ENCODE results near the gene CADM4. TPM values are rescaled to one million over a fixed set of nuclear protein-coding genes. Genes with fewer than 3 reads are reported as not detected.
"Not testable (repeated sequence)": the region's sequence is repeated elsewhere in the genome, so short reads cannot be mapped to it uniquely, and the experiment has no call there.

Gene CADM4
- total RNA-seq, 1 donor from 2014 or later, result 52.4 TPM

DNA sequence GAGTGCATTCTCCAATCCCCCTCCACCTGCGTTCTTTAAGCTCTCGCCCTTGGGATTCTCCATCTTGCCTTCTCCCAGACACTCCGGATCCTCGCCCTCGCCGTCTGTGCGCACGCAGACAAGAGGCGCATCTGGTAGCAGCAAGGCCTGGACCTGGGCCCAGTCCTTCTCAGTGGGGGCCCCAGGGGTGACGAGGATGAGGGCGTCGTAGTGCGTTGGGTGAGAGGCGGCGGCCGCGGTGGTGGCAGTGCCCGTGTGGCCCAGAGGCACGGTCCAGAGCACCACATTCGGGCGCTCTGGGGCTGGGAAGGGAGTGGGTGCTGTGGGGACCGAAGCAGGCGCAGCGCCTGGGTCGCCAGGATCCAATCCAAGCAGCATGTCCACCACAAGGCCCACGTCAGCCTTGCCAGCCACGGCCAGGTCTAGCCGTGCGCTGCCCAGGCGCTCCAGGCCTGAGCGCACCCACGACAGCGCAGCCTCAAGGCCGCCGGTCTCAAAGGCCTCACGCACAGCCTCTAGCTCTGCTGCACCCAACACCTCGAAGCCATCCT is 46.8 kb downstream of the CADM4 start:
- H3K4me3 Mint-ChIP-seq (ENCODE audit: unreplicated experiment), result peak overlapping the region; percentile 97
- peaks cover 9% of the 10 kb centered on the region for H3K27me3 Mint-ChIP-seq (ENCODE audit: unreplicated experiment)
- H3K36me3 Mint-ChIP-seq (ENCODE audit: unreplicated experiment), result no peaks in the 10 kb centered on the region
- peak overlapping the region; percentile 90 for H3K27ac Mint-ChIP-seq (ENCODE audit: unreplicated experiment)
- H3K9me3 Mint-ChIP-seq (ENCODE audit: unreplicated experiment), result peaks cover 13% of the 10 kb centered on the region
- no peak for DNase-seq
- peaks cover 18% of the 10 kb centered on the region for H3K4me1 Mint-ChIP-seq (ENCODE audit: low read depth, unreplicated experiment)
- TF ChIP-seq, protein P1, sequence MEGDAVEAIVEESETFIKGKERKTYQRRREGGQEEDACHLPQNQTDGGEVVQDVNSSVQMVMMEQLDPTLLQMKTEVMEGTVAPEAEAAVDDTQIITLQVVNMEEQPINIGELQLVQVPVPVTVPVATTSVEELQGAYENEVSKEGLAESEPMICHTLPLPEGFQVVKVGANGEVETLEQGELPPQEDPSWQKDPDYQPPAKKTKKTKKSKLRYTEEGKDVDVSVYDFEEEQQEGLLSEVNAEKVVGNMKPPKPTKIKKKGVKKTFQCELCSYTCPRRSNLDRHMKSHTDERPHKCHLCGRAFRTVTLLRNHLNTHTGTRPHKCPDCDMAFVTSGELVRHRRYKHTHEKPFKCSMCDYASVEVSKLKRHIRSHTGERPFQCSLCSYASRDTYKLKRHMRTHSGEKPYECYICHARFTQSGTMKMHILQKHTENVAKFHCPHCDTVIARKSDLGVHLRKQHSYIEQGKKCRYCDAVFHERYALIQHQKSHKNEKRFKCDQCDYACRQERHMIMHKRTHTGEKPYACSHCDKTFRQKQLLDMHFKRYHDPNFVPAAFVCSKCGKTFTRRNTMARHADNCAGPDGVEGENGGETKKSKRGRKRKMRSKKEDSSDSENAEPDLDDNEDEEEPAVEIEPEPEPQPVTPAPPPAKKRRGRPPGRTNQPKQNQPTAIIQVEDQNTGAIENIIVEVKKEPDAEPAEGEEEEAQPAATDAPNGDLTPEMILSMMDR (IDR thresholded peaks at IDR 0.05; ENCODE audit: partially characterized antibody, unreplicated experiment), result no peak

DNA sequence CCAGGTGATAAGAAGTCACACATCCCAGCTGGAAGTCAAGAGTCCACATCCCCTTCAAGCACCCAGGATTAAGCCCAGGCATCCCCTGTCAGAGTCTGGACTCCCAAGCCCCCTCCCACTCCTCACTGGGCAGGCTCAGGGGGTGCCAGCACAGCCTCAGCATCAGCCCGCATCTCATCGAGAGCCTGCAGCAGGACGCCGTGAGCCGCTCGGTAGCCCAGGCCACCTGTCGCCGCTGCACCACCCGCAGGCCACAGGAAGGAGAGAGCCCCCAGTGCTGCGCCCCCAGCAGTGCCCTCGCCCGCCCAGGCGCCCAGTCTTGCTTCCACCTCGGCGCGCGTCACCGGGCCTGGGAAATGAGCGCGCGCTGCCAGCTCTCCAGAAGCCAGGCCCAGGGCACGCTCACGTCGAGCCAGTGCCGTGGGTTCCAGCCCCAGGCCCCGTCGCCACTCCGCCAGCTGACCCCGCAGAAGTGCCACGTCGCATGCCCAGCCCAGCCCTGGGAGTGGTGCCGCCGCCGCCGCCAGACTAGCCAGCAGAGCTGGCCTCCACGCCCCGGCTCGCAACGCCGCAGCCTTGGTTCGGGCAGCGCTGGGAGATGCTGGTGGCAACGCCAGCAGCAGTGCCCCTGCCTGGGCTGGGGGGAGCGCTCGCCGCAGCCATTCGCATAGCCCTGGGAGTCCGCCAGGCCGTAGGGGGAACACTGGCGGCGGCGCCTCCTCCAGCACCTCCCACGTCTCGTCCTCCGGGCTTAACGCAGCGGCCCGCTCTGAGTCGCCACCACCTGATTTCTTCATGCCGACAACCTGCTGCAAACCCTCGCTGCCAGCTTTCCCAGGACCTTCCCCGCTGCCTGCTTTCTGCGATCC is 47.5 kb downstream of the CADM4 start:
- TF ChIP-seq, protein P1 (IDR thresholded peaks at IDR 0.05; ENCODE audit: partially characterized antibody, unreplicated experiment), result no peak
- peaks cover 11% of the 10 kb centered on the region for H3K4me1 Mint-ChIP-seq (ENCODE audit: low read depth, unreplicated experiment)
- no peaks in the 10 kb centered on the region for H3K36me3 Mint-ChIP-seq (ENCODE audit: unreplicated experiment)
- no peak overlapping the region for H3K4me3 Mint-ChIP-seq (ENCODE audit: unreplicated experiment)
- H3K27me3 Mint-ChIP-seq (ENCODE audit: unreplicated experiment), result peaks cover 9% of the 10 kb centered on the region
- H3K27ac Mint-ChIP-seq (ENCODE audit: unreplicated experiment), result no peak overlapping the region
- H3K9me3 Mint-ChIP-seq (ENCODE audit: unreplicated experiment), result peaks cover 13% of the 10 kb centered on the region
- no peak for DNase-seq

DNA sequence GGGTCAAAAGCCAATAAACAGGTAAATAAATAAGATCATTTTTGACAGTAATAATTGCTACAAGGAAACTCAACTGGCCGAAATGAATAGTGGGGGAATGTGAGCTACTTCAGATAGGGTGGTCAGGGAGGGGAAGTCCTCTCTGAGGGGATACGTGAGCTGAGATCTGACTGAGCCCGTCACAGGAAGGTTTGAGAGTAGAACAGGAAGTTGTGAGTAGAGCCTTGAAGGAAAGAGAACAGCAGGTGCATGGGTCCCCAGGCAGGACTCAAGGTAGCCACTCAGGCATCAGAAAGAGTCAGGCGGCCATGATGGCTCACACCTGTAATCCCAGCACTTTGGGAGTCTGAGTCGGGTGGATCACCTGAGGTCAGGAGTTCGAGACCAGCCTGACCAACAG is 50.0 kb downstream of the CADM4 start:
- peaks cover 2% of the 10 kb centered on the region for H3K27me3 Mint-ChIP-seq (ENCODE audit: unreplicated experiment)
- H3K9me3 Mint-ChIP-seq (ENCODE audit: unreplicated experiment), result peaks cover 4% of the 10 kb centered on the region
- DNase-seq, result no peak
- H3K36me3 Mint-ChIP-seq (ENCODE audit: unreplicated experiment), result peaks cover 5% of the 10 kb centered on the region
- H3K27ac Mint-ChIP-seq (ENCODE audit: unreplicated experiment), result peak overlapping the region; percentile 55
- H3K4me1 Mint-ChIP-seq (ENCODE audit: low read depth, unreplicated experiment), result peaks cover 11% of the 10 kb centered on the region
- H3K4me3 Mint-ChIP-seq (ENCODE audit: unreplicated experiment), result peak overlapping the region; percentile 52
- TF ChIP-seq, protein P1 (IDR thresholded peaks at IDR 0.05; ENCODE audit: partially characterized antibody, unreplicated experiment), result no peak

DNA sequence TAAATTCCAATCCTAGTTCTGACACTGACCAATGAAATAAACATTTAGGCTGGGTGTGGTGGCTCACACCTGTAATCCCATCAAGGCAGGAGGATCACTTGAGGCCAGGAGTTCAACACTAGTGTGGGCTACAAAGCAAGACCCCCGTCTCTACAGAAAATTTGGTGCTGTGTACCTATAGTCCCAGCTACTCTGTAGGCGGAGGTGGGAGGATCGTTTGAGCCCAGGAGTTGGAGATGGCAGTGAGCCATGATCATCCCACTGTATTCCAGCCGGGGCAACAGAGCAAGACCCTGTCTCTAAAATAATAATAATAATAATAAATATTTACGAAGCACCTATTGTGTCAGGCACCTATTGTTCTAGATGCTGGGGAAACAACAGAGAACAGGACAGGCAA is 50.4 kb downstream of the CADM4 start:
- peaks cover 5% of the 10 kb centered on the region for H3K36me3 Mint-ChIP-seq (ENCODE audit: unreplicated experiment)

DNA sequence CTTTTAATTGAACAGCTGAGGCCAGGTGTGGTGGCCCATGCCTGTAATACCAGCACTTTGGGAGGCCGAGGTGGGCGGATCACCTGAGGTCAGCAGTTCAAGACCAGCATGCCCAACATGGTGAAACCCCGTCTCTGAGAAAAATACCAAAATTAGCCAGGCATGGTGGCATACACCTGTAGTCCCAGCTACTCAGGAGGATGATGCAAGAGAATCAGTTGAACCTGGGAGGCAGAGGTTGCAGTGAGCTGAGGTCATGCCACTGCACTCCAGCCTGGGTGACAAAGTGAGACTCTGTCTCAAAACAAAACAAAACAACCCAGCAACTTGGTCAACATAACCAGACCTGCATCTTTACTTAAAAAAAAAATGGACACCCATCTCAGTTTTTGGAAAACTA is 52.6 kb downstream of the CADM4 start:
- H3K36me3 Mint-ChIP-seq (ENCODE audit: unreplicated experiment); H3K4me3 Mint-ChIP-seq (ENCODE audit: unreplicated experiment); H3K27ac Mint-ChIP-seq (ENCODE audit: unreplicated experiment); H3K27me3 Mint-ChIP-seq (ENCODE audit: unreplicated experiment); H3K9me3 Mint-ChIP-seq (ENCODE audit: unreplicated experiment); H3K4me1 Mint-ChIP-seq (ENCODE audit: low read depth, unreplicated experiment); DNase-seq: not testable (repeated sequence)

More for the DNA sequence above, 50.4 kb downstream of the CADM4 start:
- Mint-ChIP-seq H3K4me1 (ENCODE audit: low read depth, unreplicated experiment) (peaks cover 11% of the 10 kb centered on the region), H3K4me3 (ENCODE audit: unreplicated experiment) (no peak overlapping the region), H3K27me3 (ENCODE audit: unreplicated experiment) (peaks cover 4% of the 10 kb centered on the region), H3K27ac (ENCODE audit: unreplicated experiment) (peak overlapping the region; percentile 55), H3K9me3 (ENCODE audit: unreplicated experiment) (peaks cover 4% of the 10 kb centered on the region)
- DNase-seq, result no peak
- TF ChIP-seq, protein P1 (IDR thresholded peaks at IDR 0.05; ENCODE audit: partially characterized antibody, unreplicated experiment), result no peak
